K562 (cell line): ENCODE data around the gene EEFSEC. TPM values are rescaled to one million over a fixed set of nuclear protein-coding genes. Genes with fewer than 3 reads are reported as not detected.
A peak's percentile ranks its signal among the peaks of the same experiment; 100 is the strongest.

ENCODE experiments used
- ATF1 ChIP-seq, 2 experiments: fragments of 450-650 bp in 1 of 2; IDR thresholded peaks; 2 replicates each; pipeline ENCODE4 v1.6.1; 2016; ENCODE audit warnings: missing compliant biosample characterization in 1 of 2, missing genetic modification characterization in 1 of 2
- CHD2 ChIP-seq: IDR thresholded peaks from 2 replicates; pipeline ENCODE4 v1.6.1; 2011; ENCODE audit warnings: low read depth, low read length
- ELF4 ChIP-seq: fragments of 450-650 bp; formaldehyde crosslinking; IDR thresholded peaks from 2 replicates; pipeline ENCODE4 v1.4.0; 2022; ENCODE audit warnings: missing genetic modification characterization
- FUS ChIP-seq: fragments of 200-400 bp; formaldehyde crosslinking; optimal IDR thresholded peaks from 2 replicates; pipeline ENCODE3; 2017; ENCODE audit warnings: low read depth, low read length
- LARP7 ChIP-seq: fragments of 450-650 bp; IDR thresholded peaks from 2 replicates; pipeline ENCODE4 v1.6.1; 2016
- NR4A1 ChIP-seq, 2 experiments: fragments of 250-450 bp in 1 of 2; fragments of 450-650 bp in 1 of 2; sonication (Bioruptor Pico) in 1 of 2; IDR thresholded peaks; 2 replicates each; pipeline versions ENCODE4 v1.4.0 to v1.6.1; 2016 to 2020; ENCODE audit warnings: mild to moderate bottlenecking in 2 of 2, missing compliant biosample characterization in 1 of 2, missing genetic modification characterization in 1 of 2, moderate library complexity in 1 of 2
- TAF9B ChIP-seq: fragments of 450-650 bp; IDR thresholded peaks from 2 replicates; pipeline ENCODE4 v1.6.1; 2018; ENCODE audit warnings: mild to moderate bottlenecking; ENCODE audit not compliant: partially characterized antibody
- TCF15 ChIP-seq: fragments of 250-450 bp; sonication (Bioruptor Pico); IDR thresholded peaks from 2 replicates; pipeline ENCODE4 v1.8.0; 2022; ENCODE audit warnings: moderate library complexity, mild to moderate bottlenecking, inconsistent platforms
- THRB ChIP-seq: fragments of 450-650 bp; formaldehyde crosslinking; conservative IDR thresholded peaks from 2 replicates; pipeline ENCODE4 v1.4.0; 2022; ENCODE audit warnings: mild to moderate bottlenecking, missing genetic modification characterization
- WHSC1 ChIP-seq: IDR thresholded peaks from one replicate; pipeline ENCODE4 v1.6.1; 2012; ENCODE audit warnings: low read length, control low read depth, inconsistent platforms
- ZBED1 ChIP-seq: IDR thresholded peaks from 2 replicates; pipeline ENCODE4 v1.6.1; 2014
- ZNF124 ChIP-seq: sonication (generic); formaldehyde crosslinking; IDR thresholded peaks from 2 replicates; pipeline ENCODE4 v1.8.1; 2022; ENCODE audit warnings: missing genetic modification reagents
- ZNF449 ChIP-seq: fragments of 250-450 bp; sonication (Bioruptor Pico); IDR thresholded peaks from 2 replicates; pipeline ENCODE4 v1.8.0; 2022; ENCODE audit warnings: moderate library complexity, mild to moderate bottlenecking, inconsistent platforms
- polyA plus RNA-seq, 8 experiments: library from polyadenylated mRNA; depleted of rRNA in 4 of 8; stranded (reverse) in 5 of 8; unstranded in 3 of 8; fragments of >200 nt; fragmentation: Nextera tagmentation in 2 of 8; fragmentation: Illumina TruSeq in 1 of 8; extraction: Ambion mirVana in 2 of 8; extraction: Trizol in 1 of 8; gene quantifications; 2 replicates each; pipeline versions ENCODE4 v1.2.1 to v1.2.3, GENCODE V29; 2011 to 2014; ENCODE audit warnings: inconsistent platforms in 1 of 8, missing spikeins in 1 of 8
- total RNA-seq, 7 experiments: library from RNA; depleted of rRNA in 6 of 7; stranded (reverse); fragments of >200 nt in 6 of 7; fragmentation: Illumina TruSeq in 2 of 7; extraction: Trizol in 2 of 7; gene quantifications; 2 replicates each; pipeline versions ENCODE4 v1.2.1 to v1.2.3, GENCODE V29; 2011 to 2021; ENCODE audit warnings: low replicate concordance in 1 of 7
- TF ChIP-seq, protein P1 (sequence below): fragments of 450-650 bp; IDR thresholded peaks from 2 replicates; pipeline ENCODE4 v1.6.1; 2016; ENCODE audit warnings: low read depth
- TF ChIP-seq, protein P2 (sequence below): sonication (generic); formaldehyde crosslinking; IDR thresholded peaks from 2 replicates; pipeline ENCODE4 v1.5.0; 2020; ENCODE audit warnings: missing genetic modification reagents

EEFSEC gene
- total and polyA plus RNA-seq, 9 of the 15 experiments (the other 6 are each of a cell fraction or from before 2014, with no cell fraction given): 0.35 to 11.8 (median 7.7) TPM

DNA sequence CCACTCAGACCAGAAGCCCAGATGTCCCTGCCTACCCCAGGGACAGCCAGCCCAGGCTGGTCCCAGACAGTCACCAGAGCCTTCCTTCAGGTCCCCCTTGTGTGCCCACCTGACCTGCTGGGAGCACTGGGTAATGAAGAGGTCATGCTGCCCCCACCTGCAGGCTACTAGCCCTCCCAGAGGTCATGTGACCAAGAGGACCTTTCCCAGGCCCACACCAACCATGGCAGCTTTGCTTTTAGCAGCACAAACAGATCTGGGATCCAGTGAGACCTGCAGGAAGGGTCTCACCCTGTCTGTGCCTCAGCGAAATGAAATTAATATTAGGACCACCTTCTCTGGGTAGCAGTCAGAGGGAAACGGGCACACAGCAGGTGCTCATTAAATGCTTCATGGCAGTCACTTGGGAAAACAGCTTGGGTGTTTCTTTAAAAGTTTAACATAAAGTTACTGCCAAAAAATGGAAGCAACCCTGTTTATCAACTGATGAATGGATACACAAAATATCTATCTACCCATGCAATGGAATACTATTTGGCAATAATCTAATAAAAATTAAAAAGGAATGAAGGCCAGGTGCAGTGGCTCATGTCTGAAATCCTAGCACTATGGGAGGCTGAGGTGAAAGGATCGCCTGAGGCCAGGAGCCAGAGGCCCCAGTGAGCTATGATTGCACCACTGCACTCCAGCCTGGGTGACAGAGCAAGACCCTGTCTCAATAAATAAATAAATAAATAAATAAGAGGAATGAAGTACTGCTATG lies 269.7 kb downstream of the EEFSEC start (continued):
- TF ChIP-seq, protein P1, sequence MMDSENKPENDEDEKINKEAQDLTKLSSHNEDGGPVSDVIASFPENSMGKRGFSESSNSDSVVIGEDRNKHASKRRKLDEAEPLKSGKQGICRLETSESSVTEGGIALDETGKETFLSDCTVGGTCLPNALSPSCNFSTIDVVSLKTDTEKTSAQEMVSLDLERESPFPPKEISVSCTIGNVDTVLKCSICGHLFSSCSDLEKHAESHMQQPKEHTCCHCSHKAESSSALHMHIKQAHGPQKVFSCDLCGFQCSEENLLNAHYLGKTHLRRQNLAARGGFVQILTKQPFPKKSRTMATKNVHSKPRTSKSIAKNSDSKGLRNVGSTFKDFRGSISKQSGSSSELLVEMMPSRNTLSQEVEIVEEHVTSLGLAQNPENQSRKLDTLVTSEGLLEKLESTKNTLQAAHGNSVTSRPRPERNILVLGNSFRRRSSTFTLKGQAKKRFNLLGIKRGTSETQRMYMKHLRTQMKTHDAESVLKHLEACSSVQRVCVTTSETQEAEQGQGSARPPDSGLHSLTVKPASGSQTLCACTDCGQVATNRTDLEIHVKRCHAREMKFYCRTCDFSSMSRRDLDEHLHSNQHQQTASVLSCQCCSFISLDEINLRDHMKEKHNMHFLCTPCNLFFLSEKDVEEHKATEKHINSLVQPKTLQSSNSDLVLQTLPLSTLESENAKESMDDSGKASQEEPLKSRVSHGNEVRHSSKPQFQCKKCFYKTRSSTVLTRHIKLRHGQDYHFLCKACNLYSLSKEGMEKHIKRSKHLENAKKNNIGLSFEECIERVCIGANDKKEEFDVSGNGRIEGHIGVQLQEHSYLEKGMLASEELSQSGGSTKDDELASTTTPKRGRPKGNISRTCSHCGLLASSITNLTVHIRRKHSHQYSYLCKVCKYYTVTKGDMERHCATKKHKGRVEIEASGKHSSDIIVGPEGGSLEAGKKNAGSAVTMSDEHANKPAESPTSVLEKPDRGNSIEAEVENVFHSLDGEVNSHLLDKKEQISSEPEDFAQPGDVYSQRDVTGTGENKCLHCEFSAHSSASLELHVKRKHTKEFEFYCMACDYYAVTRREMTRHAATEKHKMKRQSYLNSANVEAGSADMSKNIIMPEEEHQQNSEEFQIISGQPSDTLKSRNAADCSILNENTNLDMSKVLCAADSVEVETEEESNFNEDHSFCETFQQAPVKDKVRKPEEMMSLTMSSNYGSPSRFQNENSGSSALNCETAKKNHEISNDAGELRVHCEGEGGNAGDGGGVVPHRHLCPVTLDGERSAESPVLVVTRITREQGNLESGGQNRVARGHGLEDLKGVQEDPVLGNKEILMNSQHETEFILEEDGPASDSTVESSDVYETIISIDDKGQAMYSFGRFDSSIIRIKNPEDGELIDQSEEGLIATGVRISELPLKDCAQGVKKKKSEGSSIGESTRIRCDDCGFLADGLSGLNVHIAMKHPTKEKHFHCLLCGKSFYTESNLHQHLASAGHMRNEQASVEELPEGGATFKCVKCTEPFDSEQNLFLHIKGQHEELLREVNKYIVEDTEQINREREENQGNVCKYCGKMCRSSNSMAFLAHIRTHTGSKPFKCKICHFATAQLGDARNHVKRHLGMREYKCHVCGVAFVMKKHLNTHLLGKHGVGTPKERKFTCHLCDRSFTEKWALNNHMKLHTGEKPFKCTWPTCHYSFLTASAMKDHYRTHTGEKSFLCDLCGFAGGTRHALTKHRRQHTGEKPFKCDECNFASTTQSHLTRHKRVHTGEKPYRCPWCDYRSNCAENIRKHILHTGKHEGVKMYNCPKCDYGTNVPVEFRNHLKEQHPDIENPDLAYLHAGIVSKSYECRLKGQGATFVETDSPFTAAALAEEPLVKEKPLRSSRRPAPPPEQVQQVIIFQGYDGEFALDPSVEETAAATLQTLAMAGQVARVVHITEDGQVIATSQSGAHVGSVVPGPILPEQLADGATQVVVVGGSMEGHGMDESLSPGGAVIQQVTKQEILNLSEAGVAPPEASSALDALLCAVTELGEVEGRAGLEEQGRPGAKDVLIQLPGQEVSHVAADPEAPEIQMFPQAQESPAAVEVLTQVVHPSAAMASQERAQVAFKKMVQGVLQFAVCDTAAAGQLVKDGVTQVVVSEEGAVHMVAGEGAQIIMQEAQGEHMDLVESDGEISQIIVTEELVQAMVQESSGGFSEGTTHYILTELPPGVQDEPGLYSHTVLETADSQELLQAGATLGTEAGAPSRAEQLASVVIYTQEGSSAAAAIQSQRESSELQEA: no peak
- TF ChIP-seq ZBED1: no peak
- no peak for TF ChIP-seq ELF4 (CRISPR knock-in tag)
- TF ChIP-seq, protein P2, sequence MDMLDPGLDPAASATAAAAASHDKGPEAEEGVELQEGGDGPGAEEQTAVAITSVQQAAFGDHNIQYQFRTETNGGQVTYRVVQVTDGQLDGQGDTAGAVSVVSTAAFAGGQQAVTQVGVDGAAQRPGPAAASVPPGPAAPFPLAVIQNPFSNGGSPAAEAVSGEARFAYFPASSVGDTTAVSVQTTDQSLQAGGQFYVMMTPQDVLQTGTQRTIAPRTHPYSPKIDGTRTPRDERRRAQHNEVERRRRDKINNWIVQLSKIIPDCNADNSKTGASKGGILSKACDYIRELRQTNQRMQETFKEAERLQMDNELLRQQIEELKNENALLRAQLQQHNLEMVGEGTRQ (CRISPR knock-in tag): peak; percentile 42; the same call in 1 of the 2 replicates
- no peak for TF ChIP-seq TCF15 (CRISPR knock-in tag)
- TF ChIP-seq TAF9B: no peak
- TF ChIP-seq CHD2: no peak
- no peak for TF ChIP-seq ATF1 (CRISPR knock-in tag; IDR thresholded peaks at IDR 0.05)
- TF ChIP-seq ATF1 (tag; IDR thresholded peaks at IDR 0.05): no peak
- no peak for TF ChIP-seq NR4A1 (CRISPR knock-in tag; IDR thresholded peaks at IDR 0.05)
- no peak for TF ChIP-seq NR4A1 (tag; IDR thresholded peaks at IDR 0.05)
- TF ChIP-seq THRB: no peak
- TF ChIP-seq ZNF124 (CRISPR knock-in tag): no peak
- TF ChIP-seq ZNF449 (CRISPR knock-in tag): no peak
- TF ChIP-seq LARP7: no peak
- no peak for TF ChIP-seq FUS
- no peak for TF ChIP-seq WHSC1
